ENCODE results near the gene GPATCH8.

The GPATCH8 gene

GRCh38 chr17:44416558-44417289 lies 86.5 kb downstream of the GPATCH8 start:
- TF ChIP-seq, protein P1, sequence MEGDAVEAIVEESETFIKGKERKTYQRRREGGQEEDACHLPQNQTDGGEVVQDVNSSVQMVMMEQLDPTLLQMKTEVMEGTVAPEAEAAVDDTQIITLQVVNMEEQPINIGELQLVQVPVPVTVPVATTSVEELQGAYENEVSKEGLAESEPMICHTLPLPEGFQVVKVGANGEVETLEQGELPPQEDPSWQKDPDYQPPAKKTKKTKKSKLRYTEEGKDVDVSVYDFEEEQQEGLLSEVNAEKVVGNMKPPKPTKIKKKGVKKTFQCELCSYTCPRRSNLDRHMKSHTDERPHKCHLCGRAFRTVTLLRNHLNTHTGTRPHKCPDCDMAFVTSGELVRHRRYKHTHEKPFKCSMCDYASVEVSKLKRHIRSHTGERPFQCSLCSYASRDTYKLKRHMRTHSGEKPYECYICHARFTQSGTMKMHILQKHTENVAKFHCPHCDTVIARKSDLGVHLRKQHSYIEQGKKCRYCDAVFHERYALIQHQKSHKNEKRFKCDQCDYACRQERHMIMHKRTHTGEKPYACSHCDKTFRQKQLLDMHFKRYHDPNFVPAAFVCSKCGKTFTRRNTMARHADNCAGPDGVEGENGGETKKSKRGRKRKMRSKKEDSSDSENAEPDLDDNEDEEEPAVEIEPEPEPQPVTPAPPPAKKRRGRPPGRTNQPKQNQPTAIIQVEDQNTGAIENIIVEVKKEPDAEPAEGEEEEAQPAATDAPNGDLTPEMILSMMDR (IDR thresholded peaks at IDR 0.05; ENCODE audit: extremely low read depth, insufficient read depth, missing control alignments): no peak
- in situ Hi-C loops (cut with MboI; ENCODE audit: low pct_unique_long_range_greater_than_20kb, low sequenced_read_pairs, unreplicated experiment): no loop called here
- no peak for DNase-seq (ENCODE audit: low spot score)

DNA sequence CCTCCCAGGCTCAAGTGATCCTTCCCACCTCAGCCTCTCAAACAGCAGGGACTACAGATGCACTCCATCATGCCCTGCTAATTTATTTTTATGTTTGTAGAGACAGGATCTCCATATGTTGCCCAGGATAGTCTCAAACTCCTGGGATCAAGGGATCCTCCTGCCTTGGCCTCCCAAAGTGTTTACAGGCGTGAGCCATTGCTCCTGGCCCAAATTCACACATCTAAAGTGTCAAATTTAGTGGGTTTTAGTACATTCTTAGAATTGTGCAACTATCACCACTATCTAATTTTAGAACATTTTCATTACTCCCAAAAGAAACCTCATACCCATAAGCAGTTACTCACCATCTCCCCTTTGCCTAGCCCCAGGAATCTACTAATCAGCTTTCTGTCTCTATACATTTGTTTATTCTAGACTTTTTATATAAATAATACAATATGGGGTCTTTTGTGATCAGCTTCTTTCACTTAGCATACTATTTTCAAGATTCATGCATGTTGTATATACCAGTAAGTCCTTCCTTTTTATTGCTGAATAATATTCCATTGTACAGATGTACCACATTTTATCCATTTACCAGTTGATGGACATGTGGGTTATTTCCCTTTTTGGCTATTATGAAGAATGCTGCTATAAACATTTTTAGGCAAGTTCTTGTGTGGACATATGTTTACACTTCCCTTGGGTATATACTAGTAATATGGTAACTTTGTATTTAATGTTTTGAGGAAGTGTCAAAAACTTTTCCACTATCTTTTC lies 88.6 kb downstream of the GPATCH8 start:
- in situ Hi-C loops (cut with MboI; ENCODE audit: low pct_unique_long_range_greater_than_20kb, low sequenced_read_pairs, unreplicated experiment): no loop called here
- TF ChIP-seq, protein P1 (IDR thresholded peaks at IDR 0.05; ENCODE audit: extremely low read depth, insufficient read depth, missing control alignments): no peak
- no peak for DNase-seq (ENCODE audit: low spot score)

DNA sequence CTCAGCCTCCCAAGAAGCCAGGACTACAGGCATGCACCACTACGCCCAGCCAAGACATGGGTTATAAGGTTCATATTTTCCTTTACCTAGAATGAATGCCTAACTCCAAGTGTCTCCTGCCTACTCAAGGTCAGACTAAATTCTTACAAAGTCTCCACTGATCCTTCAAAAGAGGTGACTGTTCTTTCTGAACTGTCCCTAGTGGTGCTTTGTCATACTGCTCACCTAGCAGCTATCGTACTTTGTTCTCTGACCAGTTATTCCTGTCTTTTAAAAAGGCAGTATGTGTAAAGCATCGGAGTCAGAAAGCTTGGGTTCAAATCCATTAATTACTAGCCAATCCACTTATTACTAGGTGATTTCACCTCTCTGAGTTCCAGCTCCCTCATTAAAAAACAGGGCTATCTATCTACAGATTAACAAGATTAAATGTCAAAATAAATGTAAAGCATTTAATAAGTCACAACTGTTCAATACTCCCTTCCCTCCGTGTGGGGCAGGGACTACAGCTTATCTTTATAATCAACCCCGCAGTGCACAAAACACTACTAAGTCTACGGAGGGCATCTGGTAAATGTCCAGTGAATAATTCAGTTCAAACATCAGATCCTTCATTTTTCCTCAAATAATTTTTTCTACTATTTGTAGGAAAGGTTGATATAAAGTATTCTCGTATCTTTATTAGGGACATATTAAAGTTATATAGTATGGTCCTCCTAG lies 93.7 kb downstream of the GPATCH8 start:
- DNase-seq (ENCODE audit: low spot score): no peak
- in situ Hi-C loops (cut with MboI; ENCODE audit: low pct_unique_long_range_greater_than_20kb, low sequenced_read_pairs, unreplicated experiment): loop anchor here (10.0 kb wide), 1 partner anchor 115 kb away; no protein-coding TSS in a partner anchor
- TF ChIP-seq, protein P1 (IDR thresholded peaks at IDR 0.05; ENCODE audit: extremely low read depth, insufficient read depth, missing control alignments): peak; percentile 10

GRCh38 chr17:44408786-44409185 lies 94.4 kb downstream of the GPATCH8 start:
- in situ Hi-C loops (cut with MboI; ENCODE audit: low pct_unique_long_range_greater_than_20kb, low sequenced_read_pairs, unreplicated experiment): loop anchor here (10.0 kb wide), 1 partner anchor 116 kb away; no protein-coding TSS in a partner anchor
- peak; percentile 29 for DNase-seq (ENCODE audit: low spot score)
- TF ChIP-seq, protein P1 (IDR thresholded peaks at IDR 0.05; ENCODE audit: extremely low read depth, insufficient read depth, missing control alignments): no peak

- TF ChIP-seq, protein P1 (IDR thresholded peaks at IDR 0.05; ENCODE audit: extremely low read depth, insufficient read depth, missing control alignments): no peak
- DNase-seq (ENCODE audit: low spot score): peak; percentile 34
- in situ Hi-C loops (cut with MboI; ENCODE audit: low pct_unique_long_range_greater_than_20kb, low sequenced_read_pairs, unreplicated experiment): loop anchor here (10.0 kb wide), 1 partner anchor 122 kb away; no protein-coding TSS in a partner anchor
These were observed 100.5 kb downstream of the GPATCH8 start for GRCh38 chr17:44402564-44403172.

All from GM13977 (cell line).